Activated CD8-positive, alpha-beta T cell treated with anti-CD3 and anti-CD28 coated beads for 36 hours (primary cell): ENCODE measurements around the gene FAM120A. TPM values are rescaled to one million over a fixed set of nuclear protein-coding genes. Genes with fewer than 3 reads are reported as not detected.

Experiments used
- ATAC-seq: fragments of 200-7000 bp; cut with Tn5 transposase; one replicate; pipeline ENCODE4 v1.10.0; 2021; ENCODE audit warnings: mild to moderate bottlenecking, moderate library complexity
- CTCF ChIA-PET: fragments of 350-600 bp; sonication (Branson Sonifier 250); formaldehyde crosslinking; loops from one replicate; lab custom pipeline; 2021; ENCODE audit warnings: antibody characterized with exemption; lab: Charles Lee
- POLR2A ChIA-PET: fragments of 350-600 bp; sonication (Branson Sonifier 250); formaldehyde crosslinking; loops from one replicate; lab custom pipeline; 2021; ENCODE audit warnings: antibody characterized with exemption; lab: Charles Lee
- DNase-seq: peaks from one replicate; pipeline ENCODE4 v3.0.0-alpha.2; 2020
- H3K27ac Mint-ChIP-seq: one replicate; pipeline ENCODE4 v1.8.0; 2021; ENCODE audit warnings: mild to moderate bottlenecking, mixed read lengths
- H3K27me3 Mint-ChIP-seq: one replicate; pipeline ENCODE4 v1.8.0; 2021; ENCODE audit warnings: mixed read lengths
- H3K36me3 Mint-ChIP-seq: one replicate; pipeline ENCODE4 v1.8.0; 2021; ENCODE audit warnings: low read depth, mixed read lengths
- H3K4me1 Mint-ChIP-seq: one replicate; pipeline ENCODE4 v1.8.0; 2021; ENCODE audit warnings: low read depth, mixed read lengths
- H3K4me3 Mint-ChIP-seq: one replicate; pipeline ENCODE4 v1.8.0; 2021; ENCODE audit warnings: mild to moderate bottlenecking, moderate library complexity, mixed read lengths
- H3K9me3 Mint-ChIP-seq: one replicate; pipeline ENCODE4 v1.8.0; 2021; ENCODE audit warnings: mixed read lengths
- intact Hi-C: fragments of 100-400 bp; cut with micrococcal nuclease; formaldehyde crosslinking; loops from one replicate; pipeline ENCODE4 v1.10.0; 2022
- total RNA-seq, 2 experiments: library from RNA; stranded (reverse); gene quantifications; one replicate each; pipeline ENCODE4 v1.2.3, GENCODE V29; 2021
- TF ChIP-seq, protein P1 (sequence below): fragments of 200-600 bp; IDR thresholded peaks from one replicate; pipeline ENCODE4 v1.8.0; 2022; ENCODE audit warnings: antibody characterized with exemption, mild to moderate bottlenecking

FAM120A gene
- total RNA-seq, 2 experiments from 2014 or later: 121 to 125 TPM

DNA sequence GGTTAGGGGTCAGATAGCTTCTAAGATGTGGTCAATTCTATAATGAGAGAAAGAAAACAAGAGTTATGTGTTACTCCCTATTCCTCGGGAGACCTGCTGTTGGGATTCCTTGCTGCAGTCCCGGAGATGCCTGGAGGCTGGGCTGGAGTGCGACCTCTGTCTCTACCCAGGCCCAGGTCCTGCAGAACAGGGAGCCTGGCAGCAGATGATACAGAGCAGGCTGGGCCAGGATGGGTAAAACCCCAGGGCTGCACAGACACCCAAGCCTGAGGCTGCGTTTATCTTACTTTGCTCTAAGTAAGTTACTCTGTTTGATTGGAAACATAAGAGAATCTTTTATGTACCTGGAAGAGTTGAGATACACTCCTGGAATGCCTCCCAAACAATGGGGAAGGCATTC, 28.8 kb downstream of the FAM120A start:
- Mint-ChIP-seq H3K36me3 (peaks cover 49% of the 10 kb centered on the region), H3K4me1 (peaks cover 34% of the 10 kb centered on the region), H3K27me3 (no peaks in the 10 kb centered on the region), H3K27ac (no peak overlapping the region), H3K4me3 (no peak overlapping the region), H3K9me3 (no peaks in the 10 kb centered on the region)
- TF ChIP-seq, protein P1, sequence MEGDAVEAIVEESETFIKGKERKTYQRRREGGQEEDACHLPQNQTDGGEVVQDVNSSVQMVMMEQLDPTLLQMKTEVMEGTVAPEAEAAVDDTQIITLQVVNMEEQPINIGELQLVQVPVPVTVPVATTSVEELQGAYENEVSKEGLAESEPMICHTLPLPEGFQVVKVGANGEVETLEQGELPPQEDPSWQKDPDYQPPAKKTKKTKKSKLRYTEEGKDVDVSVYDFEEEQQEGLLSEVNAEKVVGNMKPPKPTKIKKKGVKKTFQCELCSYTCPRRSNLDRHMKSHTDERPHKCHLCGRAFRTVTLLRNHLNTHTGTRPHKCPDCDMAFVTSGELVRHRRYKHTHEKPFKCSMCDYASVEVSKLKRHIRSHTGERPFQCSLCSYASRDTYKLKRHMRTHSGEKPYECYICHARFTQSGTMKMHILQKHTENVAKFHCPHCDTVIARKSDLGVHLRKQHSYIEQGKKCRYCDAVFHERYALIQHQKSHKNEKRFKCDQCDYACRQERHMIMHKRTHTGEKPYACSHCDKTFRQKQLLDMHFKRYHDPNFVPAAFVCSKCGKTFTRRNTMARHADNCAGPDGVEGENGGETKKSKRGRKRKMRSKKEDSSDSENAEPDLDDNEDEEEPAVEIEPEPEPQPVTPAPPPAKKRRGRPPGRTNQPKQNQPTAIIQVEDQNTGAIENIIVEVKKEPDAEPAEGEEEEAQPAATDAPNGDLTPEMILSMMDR: no peak
- ATAC-seq: no peak
- intact Hi-C loops: no loop called here
- ChIA-PET POLR2A (interaction anchor here (1.1 to 1.2 kb wide), 2 partner anchors 11 to 28 kb away, joined by 3 read pairs; partner anchors contain the start of gene FAM120A), CTCF (interaction anchor here (1.4 to 1.7 kb wide), 2 partner anchors 10 to 24 kb away, joined by 3 to 5 read pairs; no protein-coding TSS in a partner anchor)
- DNase-seq: no peak

DNA sequence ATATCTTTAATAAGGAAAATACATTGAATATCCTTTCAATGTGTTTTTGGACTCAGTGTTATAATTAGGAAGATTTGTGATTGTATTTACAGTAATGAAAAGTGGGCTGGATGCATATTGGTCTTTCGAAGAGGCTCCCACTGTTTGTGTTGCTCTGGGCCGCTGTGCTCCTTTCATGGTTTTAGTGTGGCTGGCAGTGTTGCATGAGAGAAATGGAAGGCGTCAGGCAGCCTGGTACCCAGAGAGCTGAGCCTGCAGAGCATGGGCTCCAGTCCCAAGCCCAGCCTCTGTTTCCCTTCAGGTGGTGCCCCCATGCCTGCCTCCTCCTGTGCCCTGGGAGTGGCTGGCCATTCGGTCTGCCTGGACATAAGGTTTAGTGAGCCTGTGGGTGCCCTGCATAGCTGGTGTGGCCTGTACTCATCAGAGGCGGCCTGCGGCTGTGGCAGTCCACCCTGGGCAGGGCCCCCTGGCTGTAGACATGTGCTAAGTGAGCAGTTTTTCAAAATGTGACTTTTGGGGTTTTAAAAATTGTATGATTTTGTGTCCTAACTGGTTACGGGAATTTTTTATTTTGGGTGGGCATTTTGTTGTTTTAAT, 29.3 kb downstream of the FAM120A start:
- no peak overlapping the region for H3K4me3 Mint-ChIP-seq
- ATAC-seq (no peak), DNase-seq (no peak)
- ChIA-PET POLR2A (interaction anchor here (1.1 to 1.2 kb wide), 2 partner anchors 10 to 29 kb away, joined by 3 read pairs; partner anchors contain the start of gene FAM120A), CTCF (interaction anchor here (1.4 to 1.7 kb wide), 2 partner anchors 9 to 24 kb away, joined by 3 to 5 read pairs; no protein-coding TSS in a partner anchor)
- H3K4me1 Mint-ChIP-seq: peaks cover 31% of the 10 kb centered on the region
- H3K9me3 Mint-ChIP-seq: no peaks in the 10 kb centered on the region
- H3K36me3 Mint-ChIP-seq: peaks cover 47% of the 10 kb centered on the region
- no peak overlapping the region for H3K27ac Mint-ChIP-seq
- TF ChIP-seq, protein P1: no peak
- H3K27me3 Mint-ChIP-seq: no peaks in the 10 kb centered on the region
- intact Hi-C loops: no loop called here

- Mint-ChIP-seq H3K36me3 (peaks cover 50% of the 10 kb centered on the region), H3K4me3 (no peak overlapping the region), H3K4me1 (peaks cover 35% of the 10 kb centered on the region), H3K9me3 (no peaks in the 10 kb centered on the region), H3K27me3 (no peaks in the 10 kb centered on the region), H3K27ac (no peak overlapping the region)
- intact Hi-C loops: no loop called here
- ATAC-seq (no peak), DNase-seq (no peak)
- ChIA-PET POLR2A (no interaction called here), CTCF (interaction anchor here (0.6 to 1.3 kb wide), 2 partner anchors 8 to 15 kb away, joined by 3 read pairs; no protein-coding TSS in a partner anchor)
- TF ChIP-seq, protein P1: no peak
Measured at GRCh38 chr9:93483497-93483896, 32.0 kb downstream of the FAM120A start.

DNA sequence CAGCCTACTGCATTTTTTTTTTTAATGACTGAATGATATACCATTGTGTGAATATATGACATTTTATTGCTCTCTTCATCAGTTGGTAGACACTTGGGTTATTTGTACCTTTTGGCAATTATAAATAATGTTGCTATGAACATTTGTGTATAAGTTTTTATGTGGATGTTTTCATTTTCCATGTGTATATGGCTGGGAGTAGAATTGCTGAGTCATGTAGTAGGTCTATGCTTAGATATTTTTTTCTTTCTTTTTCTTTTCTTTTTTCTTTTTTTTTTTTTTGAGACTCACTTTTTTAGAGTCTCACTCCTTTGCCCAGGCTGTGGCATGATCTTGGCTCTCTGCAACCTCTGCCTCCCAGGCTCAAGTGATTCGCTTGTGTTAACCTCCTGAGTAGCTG, 34.8 kb downstream of the FAM120A start:
- peaks cover 29% of the 10 kb centered on the region for H3K4me1 Mint-ChIP-seq
- no peak for ATAC-seq
- H3K9me3 Mint-ChIP-seq: no peaks in the 10 kb centered on the region
- CTCF ChIA-PET: no interaction called here
- no peak for DNase-seq
- peaks cover 54% of the 10 kb centered on the region for H3K36me3 Mint-ChIP-seq
- H3K4me3 Mint-ChIP-seq: no peak overlapping the region
- TF ChIP-seq, protein P1: no peak
- POLR2A ChIA-PET: no interaction called here
- H3K27ac Mint-ChIP-seq: no peak overlapping the region
- H3K27me3 Mint-ChIP-seq: no peaks in the 10 kb centered on the region
- intact Hi-C loops: no loop called here

DNA sequence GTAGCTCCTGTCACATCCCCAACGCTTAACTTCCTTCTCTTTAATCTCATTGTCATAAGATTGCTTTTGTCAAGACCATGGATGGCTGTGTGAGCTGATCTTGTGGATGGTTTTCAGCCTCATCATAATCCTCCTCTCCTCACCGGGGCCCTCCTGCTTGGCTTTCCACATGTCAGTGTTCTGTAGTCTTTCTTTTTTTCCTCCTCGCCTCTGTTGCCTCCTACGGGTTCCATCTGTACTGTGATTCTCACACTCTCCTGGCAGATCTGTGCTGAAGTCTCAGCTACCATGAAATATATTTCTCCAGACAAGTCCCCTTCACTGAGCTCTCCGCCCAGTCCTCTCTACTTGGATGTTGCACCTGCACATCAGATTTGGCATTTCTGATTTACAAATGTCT, 36.8 kb downstream of the FAM120A start:
- Mint-ChIP-seq H3K27me3 (no peaks in the 10 kb centered on the region), H3K4me1 (peaks cover 25% of the 10 kb centered on the region), H3K36me3 (peaks cover 48% of the 10 kb centered on the region), H3K4me3 (no peak overlapping the region), H3K27ac (no peak overlapping the region), H3K9me3 (no peaks in the 10 kb centered on the region)
- CTCF ChIA-PET: no interaction called here
- TF ChIP-seq, protein P1: no peak
- DNase-seq (no peak), ATAC-seq (no peak)
- POLR2A ChIA-PET: no interaction called here
- intact Hi-C loops: no loop called here
